ENCODE data around the gene MRPS14. TPM values are rescaled to one million over a fixed set of nuclear protein-coding genes. Genes with fewer than 3 reads are reported as not detected.

Gene MRPS14
- total and polyA plus RNA-seq, 2 of the 4 experiments (the other 2 are of a cell fraction) = 22.0 to 23.1 TPM

GRCh38 chr1:175050992-175051391, 27.8 kb upstream of the MRPS14 start:
- Histone ChIP-seq H2BK5ac (ENCODE audit: low read depth, low read length, poor library complexity, severe bottlenecking) (no peak overlapping the region), H3K4me2 (ENCODE audit: low read depth, low read length) (no peak overlapping the region), H3K9me3 (ENCODE audit: control insufficient read depth, insufficient read depth, low read length) (no peaks in the 10 kb centered on the region), H3K4me3 (ENCODE audit: insufficient read depth, low read depth, low read length) (no peak overlapping the region), H3K27ac (ENCODE audit: insufficient read depth, low read length) (no peak overlapping the region), H3K27me3 (ENCODE audit: control insufficient read depth, insufficient read depth, low read length) (no peaks in the 10 kb centered on the region), H3K4me1 (ENCODE audit: control insufficient read depth, insufficient read depth, low read length) (no peaks in the 10 kb centered on the region), H2BK15ac (ENCODE audit: low read depth, low read length) (no peak overlapping the region), H4K5ac (ENCODE audit: low read depth, low read length) (no peak overlapping the region), H3K36me3 (ENCODE audit: control insufficient read depth, insufficient read depth, low read length) (no peaks in the 10 kb centered on the region), H3K9ac (ENCODE audit: low read depth, low read length) (no peak overlapping the region), H2BK20ac (ENCODE audit: low read depth, low read length) (no peak overlapping the region), H3K14ac (replicated peaks; ENCODE audit: low read depth, low read length) (no peak overlapping the region), H3K4ac (ENCODE audit: low read depth, low read length) (no peak overlapping the region), H3K23ac (ENCODE audit: low read depth, low read length) (no peak overlapping the region), H3K79me1 (ENCODE audit: low read depth in 1 of 2, low read length in 2 of 2) (no peaks in the 10 kb centered on the region), H4K8ac (ENCODE audit: low read depth in 2 of 2, low read length in 2 of 2) (no peak overlapping the region), H3K9me1 (ENCODE audit: insufficient read depth, low read length) (no peaks in the 10 kb centered on the region), H3K18ac (ENCODE audit: low read depth, low read length) (no peak overlapping the region), H4K91ac (ENCODE audit: insufficient read depth, low read depth, low read length) (no peak overlapping the region), H3K56ac (ENCODE audit: extremely low read depth, insufficient read depth, low read length) (no peak overlapping the region), H4K20me1 (ENCODE audit: insufficient read depth, low read length) (no peaks in the 10 kb centered on the region), H2AFZ (replicated peaks; ENCODE audit: low read length, poor library complexity) (no peak overlapping the region), H2AK9ac (replicated peaks; ENCODE audit: low read depth, low read length, poor library complexity) (no peak overlapping the region), H2BK120ac (ENCODE audit: low read depth, low read length) (no peak overlapping the region), H2AK5ac (ENCODE audit: low read depth, low read length) (no peak overlapping the region)
- ChIA-PET POLR2A (ENCODE audit: unreplicated experiment) (no interaction called here), CTCF (interaction anchor here (0.6 kb wide), 1 partner anchor 11 kb away, joined by 4 read pairs; no protein-coding TSS in a partner anchor)
- no CpG with 5 or more reads among the region's 2 CpGs for WGBS, 2 experiments (ENCODE audit: extremely low coverage in 2 of 2, insufficient read length in 1 of 2)
- BruUV-seq (replicated peaks) = no TSS peak
- TF ChIP-seq ELK1 (IDR thresholded peaks at IDR 0.05; ENCODE audit: borderline replicate concordance, low read depth, low read length) = no peak
- no peak for TF ChIP-seq RCOR1 (IDR thresholded peaks at IDR 0.05; ENCODE audit: insufficient replicate concordance, low read length)
- ATAC-seq (ENCODE audit: low read depth) (no peak), DNase-seq (no peak)
- intact Hi-C loops (cut with micrococcal nuclease) (no loop called here), dilution Hi-C loops (cut with HindIII; ENCODE audit: low sequenced_read_pairs, unreplicated experiment) (no loop called here), in situ Hi-C loops (cut with MboI; ENCODE audit: low sequenced_read_pairs) (no loop called here)

Measured in IMR-90 (cell line).